ENCODE results near the gene MAPK12.

DNA sequence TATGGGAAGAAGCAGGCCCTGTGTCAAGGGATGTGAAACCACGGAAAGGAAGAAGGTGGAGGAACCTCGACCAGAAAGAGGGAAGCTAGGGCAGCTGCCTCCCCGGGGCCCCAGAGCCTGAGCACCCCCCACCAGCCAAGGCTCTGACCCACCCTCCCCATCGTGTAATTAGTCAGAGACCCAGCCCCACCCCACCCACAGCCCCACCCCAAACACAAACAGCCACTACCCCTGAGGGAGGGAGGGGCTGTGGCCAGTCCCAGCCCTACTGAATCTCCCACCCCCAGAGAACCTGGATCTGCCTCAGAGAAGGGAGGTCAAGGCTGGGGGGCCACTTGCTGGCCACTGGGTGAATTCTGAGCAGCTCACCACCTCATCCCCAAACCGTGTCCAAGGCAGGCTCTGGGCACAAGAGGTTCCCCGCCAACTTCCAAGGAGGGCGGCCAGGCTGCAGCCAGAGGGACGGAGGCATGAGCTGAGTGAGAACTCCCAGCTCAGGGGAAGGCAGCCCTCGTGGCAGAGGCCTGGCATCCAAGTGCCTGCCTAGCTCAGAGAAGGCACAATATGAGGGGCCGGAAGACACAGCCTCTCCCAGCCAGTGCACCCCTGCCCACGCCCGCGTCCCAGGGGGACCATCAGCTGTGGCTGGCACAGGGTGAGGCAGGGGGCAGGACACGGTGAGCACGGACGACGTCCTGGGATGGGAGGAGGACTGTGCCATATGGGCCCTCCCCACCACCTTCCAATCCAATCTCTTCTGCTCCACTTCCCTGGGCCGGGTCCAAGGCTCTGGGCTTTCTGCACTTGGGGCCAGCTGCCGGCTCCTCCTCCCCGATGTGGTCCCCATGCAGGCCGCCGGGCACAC, 43.3 kb upstream of the MAPK12 start:
- TF ChIP-seq, protein P1, sequence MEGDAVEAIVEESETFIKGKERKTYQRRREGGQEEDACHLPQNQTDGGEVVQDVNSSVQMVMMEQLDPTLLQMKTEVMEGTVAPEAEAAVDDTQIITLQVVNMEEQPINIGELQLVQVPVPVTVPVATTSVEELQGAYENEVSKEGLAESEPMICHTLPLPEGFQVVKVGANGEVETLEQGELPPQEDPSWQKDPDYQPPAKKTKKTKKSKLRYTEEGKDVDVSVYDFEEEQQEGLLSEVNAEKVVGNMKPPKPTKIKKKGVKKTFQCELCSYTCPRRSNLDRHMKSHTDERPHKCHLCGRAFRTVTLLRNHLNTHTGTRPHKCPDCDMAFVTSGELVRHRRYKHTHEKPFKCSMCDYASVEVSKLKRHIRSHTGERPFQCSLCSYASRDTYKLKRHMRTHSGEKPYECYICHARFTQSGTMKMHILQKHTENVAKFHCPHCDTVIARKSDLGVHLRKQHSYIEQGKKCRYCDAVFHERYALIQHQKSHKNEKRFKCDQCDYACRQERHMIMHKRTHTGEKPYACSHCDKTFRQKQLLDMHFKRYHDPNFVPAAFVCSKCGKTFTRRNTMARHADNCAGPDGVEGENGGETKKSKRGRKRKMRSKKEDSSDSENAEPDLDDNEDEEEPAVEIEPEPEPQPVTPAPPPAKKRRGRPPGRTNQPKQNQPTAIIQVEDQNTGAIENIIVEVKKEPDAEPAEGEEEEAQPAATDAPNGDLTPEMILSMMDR (IDR thresholded peaks at IDR 0.05; ENCODE audit: poor library complexity, severe bottlenecking) = no peak
- TF ChIP-seq REST (IDR thresholded peaks at IDR 0.05; ENCODE audit: borderline replicate concordance) = no peak
- TF ChIP-seq EZH2 (IDR thresholded peaks at IDR 0.05; ENCODE audit: borderline replicate concordance, insufficient read depth, low read length, poor library complexity, severe bottlenecking) = no peak
- no peak for TF ChIP-seq RAD21 (conservative IDR thresholded peaks at IDR 0.05)
